HCT116 (cell line): ENCODE results near the gene BCKDHB. TPM values are rescaled to one million over a fixed set of nuclear protein-coding genes. Genes with fewer than 3 reads are reported as not detected.

Source experiments
- ATAC-seq: fragments of 200-7000 bp; cut with Tn5 transposase; 2 replicates; pipeline ENCODE4 v1.9.1; 2020; ENCODE audit warnings: mild to moderate bottlenecking, moderate library complexity
- BruUV-seq: library from RNA; stranded (reverse); fragments of 400-500 nt; replicated peaks from 2 replicates; lab custom pipeline; 2021; lab: Mats Ljungman, UMichigan
- CTCF ChIA-PET: fragments of 300-600 bp; sonication (Branson Sonifier 250); formaldehyde crosslinking; loops from one replicate; lab custom pipeline; 2021; ENCODE audit warnings: antibody characterized with exemption; lab: Charles Lee
- POLR2A ChIA-PET: fragments of 300-600, 350-600 bp; sonication (Branson Sonifier 250); formaldehyde crosslinking; loops from one replicate; lab custom pipeline; 2021; ENCODE audit warnings: antibody characterized with exemption; lab: Charles Lee
- RAD21 ChIA-PET, 2 experiments: fragments of 300-600 bp; sonication (Branson Sonifier 250); formaldehyde crosslinking; loops; one replicate each; lab custom pipeline; 2023; ENCODE audit warnings: low total read pairs in 2 of 2; ENCODE audit not compliant: uncharacterized antibody in 2 of 2, unreplicated experiment in 2 of 2, low non-redundant PET in 1 of 2; lab: Charles Lee
- DNase-seq: peaks from one replicate; pipeline ENCODE4 v3.0.0-alpha.2; 2010; ENCODE audit warnings: low read depth, low spot score
- H2AFZ ChIP-seq: fragments of 200-600 bp; shearing (Covaris generic), sonication (generic); 2 replicates; pipeline ENCODE4 v1.6.1; 2017; ENCODE audit warnings: low read depth, mixed run types, mixed read lengths, antibody characterized with exemption, low read length; ENCODE audit not compliant: poor library complexity, severe bottlenecking
- H3K27ac ChIP-seq: 2 replicates; pipeline ENCODE4 v1.5.1; 2012; ENCODE audit warnings: low read depth, low read length
- H3K27me3 ChIP-seq: fragments of 200-600 bp; sonication (generic); 2 replicates; pipeline ENCODE4 v1.6.1; 2016; ENCODE audit warnings: mixed run types, low read length, mixed read lengths; ENCODE audit not compliant: insufficient read depth
- H3K36me3 ChIP-seq, 2 experiments: fragments of 200-500 bp in 1 of 2; fragments of 200-600 bp in 1 of 2; sonication (Bioruptor generic) in 1 of 2; sonication (generic) in 1 of 2; 2 replicates each; pipeline versions ENCODE4 v1.5.1 to v1.6.1; 2014 to 2016; ENCODE audit warnings: low read length in 2 of 2, inconsistent platforms in 1 of 2, mixed read lengths in 1 of 2, mixed run types in 1 of 2; ENCODE audit not compliant: insufficient read depth in 2 of 2, control insufficient read depth in 1 of 2
- H3K4me1 ChIP-seq, 2 experiments: fragments of 200-600 bp in 1 of 2; sonication (generic) in 1 of 2; 2 replicates each; pipeline versions ENCODE4 v1.5.1 to v1.6.1; 2012 to 2017; ENCODE audit warnings: low read length in 2 of 2, inconsistent platforms in 1 of 2, mild to moderate bottlenecking in 1 of 2, mixed read lengths in 1 of 2, mixed run types in 1 of 2, moderate library complexity in 1 of 2; ENCODE audit not compliant: insufficient read depth in 2 of 2, control insufficient read depth in 1 of 2
- H3K4me2 ChIP-seq: fragments of 200-600 bp; sonication (generic); 2 replicates; pipeline ENCODE4 v1.6.1; 2017; ENCODE audit warnings: mixed run types, low read length, mixed read lengths
- H3K4me3 ChIP-seq, 2 experiments: fragments of 200-600 bp in 1 of 2; sonication (generic) in 1 of 2; replicated peaks in 1 of 2; 2 replicates each; pipeline ENCODE4 v1.5.1; 2011 to 2016; ENCODE audit warnings: low read length in 2 of 2, control low read depth in 1 of 2, low read depth in 1 of 2, mild to moderate bottlenecking in 1 of 2, mixed read lengths in 1 of 2, mixed run types in 1 of 2
- H3K79me2 ChIP-seq: fragments of 200-600 bp; sonication (generic); 2 replicates; pipeline ENCODE4 v1.6.1; 2017; ENCODE audit warnings: mild to moderate bottlenecking, mixed run types, low read length, moderate library complexity, mixed read lengths; ENCODE audit not compliant: insufficient read depth
- H3K9ac ChIP-seq: fragments of 200-600 bp; sonication (generic); 2 replicates; pipeline ENCODE4 v1.6.1; 2016; ENCODE audit warnings: low read length, mixed read lengths
- H3K9me2 ChIP-seq: fragments of 200-600 bp; sonication (generic), shearing (Covaris generic); 2 replicates; pipeline ENCODE4 v1.6.1; 2017; ENCODE audit warnings: mixed run types, mild to moderate bottlenecking, moderate library complexity; ENCODE audit not compliant: insufficient read depth
- H3K9me3 ChIP-seq, 2 experiments: fragments of 200-500 bp in 1 of 2; fragments of 200-600 bp in 1 of 2; sonication (Bioruptor generic) in 1 of 2; sonication (generic) in 1 of 2; 2 replicates each; pipeline ENCODE4 v1.6.1; 2014 to 2017; ENCODE audit warnings: low read length in 2 of 2, mixed read lengths in 2 of 2, inconsistent platforms in 1 of 2, low read depth in 1 of 2, mild to moderate bottlenecking in 1 of 2, mixed run types in 1 of 2, moderate library complexity in 1 of 2; ENCODE audit not compliant: control insufficient read depth in 1 of 2, insufficient read depth in 1 of 2
- H4K20me1 ChIP-seq: fragments of 200-600 bp; sonication (generic), shearing (Covaris generic); 2 replicates; pipeline ENCODE4 v1.6.1; 2017; ENCODE audit warnings: mixed run types, mild to moderate bottlenecking, moderate library complexity; ENCODE audit not compliant: insufficient read depth
- CEBPB ChIP-seq: IDR thresholded peaks from 2 replicates; pipeline ENCODE4 v1.6.1; 2012; ENCODE audit warnings: low read depth
- EGR1 ChIP-seq: IDR thresholded peaks from 2 replicates; pipeline ENCODE4 v1.6.1; 2012; ENCODE audit warnings: low read depth
- EZH2 ChIP-seq: fragments of 200-600 bp; sonication (generic); IDR thresholded peaks from 2 replicates; pipeline ENCODE4 v1.6.1; 2017; ENCODE audit warnings: antibody characterized with exemption, mixed run types
- EZH2phosphoT487 ChIP-seq: fragments of 200-600 bp; IDR thresholded peaks from 2 replicates; pipeline ENCODE4 v1.6.1; 2018; ENCODE audit warnings: antibody characterized with exemption, borderline replicate concordance
- JUND ChIP-seq: IDR thresholded peaks from 2 replicates; pipeline ENCODE4 v1.6.1; 2012
- MAX ChIP-seq: IDR thresholded peaks from 2 replicates; pipeline ENCODE4 v1.6.1; 2012
- POLR2AphosphoS5 ChIP-seq: IDR thresholded peaks from 2 replicates; pipeline ENCODE4 v1.6.1; 2011; ENCODE audit warnings: mild to moderate bottlenecking, low read depth, low read length, moderate library complexity
- SIN3A ChIP-seq: IDR thresholded peaks from 2 replicates; pipeline ENCODE4 v1.6.1; 2012; ENCODE audit warnings: low read depth
- SP1 ChIP-seq: IDR thresholded peaks from 2 replicates; pipeline ENCODE4 v1.6.1; 2012; ENCODE audit warnings: low read depth
- SRF ChIP-seq: IDR thresholded peaks from 2 replicates; pipeline ENCODE4 v1.6.1; 2012; ENCODE audit warnings: low read depth
- TCF7L2 ChIP-seq: IDR thresholded peaks from 2 replicates; pipeline ENCODE4 v1.7.0; 2011; ENCODE audit warnings: borderline replicate concordance, inconsistent platforms; ENCODE audit not compliant: insufficient read depth, insufficient read length; ENCODE audit errors: extremely low read depth
- ZFX ChIP-seq: fragments of 450-650 bp; IDR thresholded peaks from 2 replicates; pipeline ENCODE4 v1.6.1; 2017
- intact Hi-C: fragments of 100-400 bp; cut with micrococcal nuclease; formaldehyde crosslinking; loops from 2 replicates; pipeline ENCODE4 v1.10.0; 2022
- total RNA-seq: library from RNA; stranded (reverse); gene quantifications from one replicate; pipeline ENCODE4 v1.2.1, GENCODE V29; 2021; ENCODE audit not compliant: unreplicated experiment

BCKDHB gene
- total RNA-seq, 1 experiment from 2014 or later: 11.2 TPM

GRCh38 chr6:80145509-80145908 is 39.0 kb downstream of the BCKDHB start:
- H3K9me2 ChIP-seq: no peaks in the 10 kb centered on the region
- H3K4me2 ChIP-seq: no peak overlapping the region
- no peak overlapping the region for H2AFZ ChIP-seq
- H3K27ac ChIP-seq: no peak overlapping the region
- no peaks in the 10 kb centered on the region for H4K20me1 ChIP-seq
- H3K4me3 ChIP-seq: no peak overlapping the region
- BruUV-seq: no TSS peak
- no peaks in the 10 kb centered on the region for H3K9me3 ChIP-seq
- RAD21 ChIA-PET: no interaction called here
- intact Hi-C loops: no loop called here
- no peak for DNase-seq
- CTCF ChIA-PET: no interaction called here
- POLR2A ChIA-PET: no interaction called here
- no peak for ATAC-seq
- no peaks in the 10 kb centered on the region for H3K36me3 ChIP-seq
- H3K79me2 ChIP-seq: no peaks in the 10 kb centered on the region
- TF ChIP-seq EZH2 (no peak), SIN3A (no peak), CEBPB (no peak), TCF7L2 (no peak), JUND (no peak), POLR2AphosphoS5 (no peak), SP1 (no peak)
- TF ChIP-seq, all 23 proteins: peak for 0
- H3K27me3 ChIP-seq: no peaks in the 10 kb centered on the region
- H3K4me1 ChIP-seq: peaks cover 19 to 20% of the 10 kb centered on the region in 2 experiments
- no peak overlapping the region for H3K9ac ChIP-seq

- intact Hi-C loops: no loop called here
- H3K9ac ChIP-seq: no peak overlapping the region
- no peak overlapping the region for H3K4me3 ChIP-seq
- no peaks in the 10 kb centered on the region for H3K9me3 ChIP-seq
- ChIA-PET RAD21 (no interaction called here), POLR2A (no interaction called here), CTCF (no interaction called here)
- H3K36me3 ChIP-seq: no peaks in the 10 kb centered on the region
- BruUV-seq: no TSS peak
- H3K27ac ChIP-seq: no peak overlapping the region
- no peaks in the 10 kb centered on the region for H3K79me2 ChIP-seq
- DNase-seq: no peak
- TF ChIP-seq SIN3A: no peak
- no peak for TF ChIP-seq SRF
- no peak for TF ChIP-seq ZFX
- TF ChIP-seq EZH2phosphoT487: no peak
- no peak for TF ChIP-seq EGR1
- no peak for TF ChIP-seq CEBPB
- no peak for TF ChIP-seq JUND
- no peak for TF ChIP-seq MAX
- TF ChIP-seq, all 23 proteins: peak for 0
- ATAC-seq: no peak
- Histone ChIP-seq H4K20me1 (no peaks in the 10 kb centered on the region), H2AFZ (no peak overlapping the region), H3K27me3 (no peaks in the 10 kb centered on the region), H3K4me1 (peaks cover 19 to 20% of the 10 kb centered on the region in 2 experiments), H3K4me2 (no peak overlapping the region), H3K9me2 (no peaks in the 10 kb centered on the region)
Measured at GRCh38 chr6:80145921-80146320, 39.5 kb downstream of the BCKDHB start.
